ENCODE measurements around the gene FKBP15. TPM values are rescaled to one million over a fixed set of nuclear protein-coding genes. Genes with fewer than 3 reads are reported as not detected.

FKBP15 gene
- total and polyA plus RNA-seq, 2 of the 13 experiments (the other 11 are each of a cell fraction or from before 2014, with no cell fraction given) = 12.3 to 18.6 TPM

- peak; percentile 73 to 97 for TF ChIP-seq REST (IDR thresholded peaks at IDR 0.05; ENCODE audit: borderline replicate concordance in 1 of 2, low read depth in 1 of 2, low read length in 2 of 2)
- TF ChIP-seq HNF1B (CRISPR knock-in tag; IDR thresholded peaks at IDR 0.05) = no peak
- no peak for TF ChIP-seq ZNF235 (CRISPR knock-in tag; IDR thresholded peaks at IDR 0.05; ENCODE audit: borderline replicate concordance)
- no peak for TF ChIP-seq BHLHE40 (IDR thresholded peaks at IDR 0.05; ENCODE audit: low read length)
- TF ChIP-seq MTA3 (CRISPR knock-in tag; IDR thresholded peaks at IDR 0.05) = no peak
- TF ChIP-seq PAX8 (CRISPR knock-in tag; IDR thresholded peaks at IDR 0.05; ENCODE audit: borderline replicate concordance) = no peak
- 0 out of 2 replicates have a peak, but pooled peaks have one; percentile 11 for TF ChIP-seq FOXA3 (CRISPR knock-in tag; IDR thresholded peaks at IDR 0.05)
- TF ChIP-seq ZBTB7A (CRISPR knock-in tag; IDR thresholded peaks at IDR 0.05) = no peak
- TF ChIP-seq ZNF747 (CRISPR knock-in tag; IDR thresholded peaks at IDR 0.05; ENCODE audit: borderline replicate concordance) = no peak
- no peak for TF ChIP-seq ZFP91 (CRISPR knock-in tag; IDR thresholded peaks at IDR 0.05; ENCODE audit: borderline replicate concordance)
- no peak for TF ChIP-seq PREB (CRISPR knock-in tag; IDR thresholded peaks at IDR 0.05)
- no peak for TF ChIP-seq ZNF280B (CRISPR knock-in tag; IDR thresholded peaks at IDR 0.05; ENCODE audit: borderline replicate concordance)
- no peak for TF ChIP-seq ZNF124 (CRISPR knock-in tag; IDR thresholded peaks at IDR 0.05)
- TF ChIP-seq ZNF446 (CRISPR knock-in tag; IDR thresholded peaks at IDR 0.05) = no peak
- no peak for TF ChIP-seq TRIM22 (IDR thresholded peaks at IDR 0.05)
Measured at GRCh38 chr9:113131689-113132151, 89.4 kb downstream of the FKBP15 start (continued).

Measured in HepG2 (cell line).